GM12865 (cell line): ENCODE data around the gene SETDB1.

ENCODE experiments used
- DNase-seq: peaks from one replicate; pipeline ENCODE4 v3.0.0; 2010; ENCODE audit warnings: low read depth
- H3K4me3 ChIP-seq: 2 replicates; pipeline ENCODE4 v1.5.1; 2011; ENCODE audit warnings: mild to moderate bottlenecking, low read depth, low read length, control low read depth
- TF ChIP-seq, protein P1 (sequence below): IDR thresholded peaks from 2 replicates; pipeline ENCODE4 v1.5.1; 2011; ENCODE audit warnings: low read length, control low read depth, low read depth, inconsistent platforms; ENCODE audit not compliant: insufficient read depth; ENCODE audit errors: missing control alignments

SETDB1 gene

DNA sequence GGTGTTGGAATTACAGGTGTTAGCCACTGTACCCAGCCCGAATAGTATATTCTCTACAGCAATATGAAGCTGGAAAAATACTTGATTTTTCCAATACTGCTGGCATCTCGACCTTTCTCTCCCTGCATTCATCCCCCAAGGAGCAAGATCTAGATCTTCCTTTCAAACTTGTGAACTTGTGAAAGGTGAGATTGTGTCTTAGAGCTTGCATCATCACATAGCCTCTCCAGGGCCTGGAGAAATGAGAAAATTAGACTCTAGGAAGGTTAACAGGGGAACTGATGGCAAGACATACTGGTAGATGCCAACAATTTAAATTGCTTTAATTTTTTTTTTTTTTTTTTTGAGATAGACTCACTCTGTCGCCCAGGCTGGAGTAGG is 84.2 kb downstream of the SETDB1 start:
- TF ChIP-seq, protein P1, sequence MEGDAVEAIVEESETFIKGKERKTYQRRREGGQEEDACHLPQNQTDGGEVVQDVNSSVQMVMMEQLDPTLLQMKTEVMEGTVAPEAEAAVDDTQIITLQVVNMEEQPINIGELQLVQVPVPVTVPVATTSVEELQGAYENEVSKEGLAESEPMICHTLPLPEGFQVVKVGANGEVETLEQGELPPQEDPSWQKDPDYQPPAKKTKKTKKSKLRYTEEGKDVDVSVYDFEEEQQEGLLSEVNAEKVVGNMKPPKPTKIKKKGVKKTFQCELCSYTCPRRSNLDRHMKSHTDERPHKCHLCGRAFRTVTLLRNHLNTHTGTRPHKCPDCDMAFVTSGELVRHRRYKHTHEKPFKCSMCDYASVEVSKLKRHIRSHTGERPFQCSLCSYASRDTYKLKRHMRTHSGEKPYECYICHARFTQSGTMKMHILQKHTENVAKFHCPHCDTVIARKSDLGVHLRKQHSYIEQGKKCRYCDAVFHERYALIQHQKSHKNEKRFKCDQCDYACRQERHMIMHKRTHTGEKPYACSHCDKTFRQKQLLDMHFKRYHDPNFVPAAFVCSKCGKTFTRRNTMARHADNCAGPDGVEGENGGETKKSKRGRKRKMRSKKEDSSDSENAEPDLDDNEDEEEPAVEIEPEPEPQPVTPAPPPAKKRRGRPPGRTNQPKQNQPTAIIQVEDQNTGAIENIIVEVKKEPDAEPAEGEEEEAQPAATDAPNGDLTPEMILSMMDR = no peak
- DNase-seq = no peak
- no peak overlapping the region for H3K4me3 ChIP-seq

DNA sequence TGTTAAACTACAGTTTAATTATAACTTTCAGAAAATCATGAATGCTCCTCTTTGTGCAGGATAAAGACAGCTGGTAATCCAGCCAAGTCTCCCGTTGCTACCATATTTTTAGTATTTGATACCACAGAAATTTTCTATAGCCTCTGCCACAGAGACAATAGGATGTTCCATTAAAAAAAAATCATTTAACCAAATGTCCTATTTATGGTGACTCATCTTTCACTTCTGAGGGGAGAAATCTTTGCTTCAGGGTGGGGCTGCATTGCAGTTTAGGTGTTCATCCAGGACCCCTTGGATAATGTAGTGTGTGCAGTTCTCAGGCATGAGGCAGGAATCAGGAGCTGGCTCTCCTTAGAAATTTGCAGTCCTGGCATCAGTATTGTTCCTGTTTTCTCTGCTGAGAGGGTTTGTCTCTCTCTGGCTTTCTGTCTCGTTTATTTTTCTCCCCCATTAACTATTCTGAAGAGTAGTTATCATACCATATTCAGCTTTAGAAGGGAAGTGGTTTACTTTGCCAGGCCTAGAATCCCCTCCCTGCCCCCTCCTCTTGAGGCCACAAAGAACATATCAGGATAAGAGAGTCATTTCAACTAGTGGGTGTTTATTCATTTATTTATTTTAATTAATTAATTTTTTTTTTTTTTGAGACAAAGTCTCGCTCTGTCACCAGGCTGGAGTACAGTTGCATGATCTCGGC is 85.1 kb downstream of the SETDB1 start:
- TF ChIP-seq, protein P1 = no peak
- H3K4me3 ChIP-seq = no peak overlapping the region
- DNase-seq = no peak

DNA sequence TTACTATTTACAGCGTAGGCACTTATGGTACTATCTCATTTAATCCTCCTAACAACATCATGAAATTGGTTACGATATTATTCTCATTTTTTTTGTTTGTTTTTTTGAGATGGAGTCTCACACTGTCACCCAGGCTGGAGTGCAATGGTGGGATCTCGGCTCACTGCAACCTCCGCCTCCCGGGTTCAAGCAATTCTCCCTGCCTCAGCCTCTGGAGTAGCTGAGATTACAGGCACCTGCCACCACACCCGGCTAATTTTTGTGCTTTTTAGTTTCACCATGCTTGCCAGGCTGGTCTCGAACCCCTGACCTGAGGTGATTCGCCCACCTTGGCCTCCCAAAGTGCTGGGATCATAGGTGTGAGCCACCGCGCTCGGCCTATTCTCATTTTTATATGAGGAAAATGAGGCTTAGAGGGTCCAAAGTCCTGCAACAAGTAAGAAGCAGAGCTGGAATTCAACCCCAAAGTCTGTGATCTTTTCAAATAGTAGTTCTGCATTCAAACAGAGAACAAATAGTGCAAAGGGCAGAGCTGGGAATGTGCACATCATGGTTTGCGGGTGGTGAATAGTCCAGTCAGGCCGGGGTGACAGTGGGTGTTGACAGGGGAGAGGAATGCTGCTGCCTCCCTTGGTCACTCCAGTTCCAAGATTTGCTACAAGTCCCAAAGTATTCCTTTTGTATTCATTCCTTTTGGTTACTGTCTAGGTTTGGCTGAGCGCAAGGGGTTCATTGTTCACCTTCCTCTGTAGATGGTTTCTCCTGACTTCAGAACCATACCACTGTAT is 86.7 kb downstream of the SETDB1 start:
- DNase-seq = no peak
- no peak overlapping the region for H3K4me3 ChIP-seq

DNA sequence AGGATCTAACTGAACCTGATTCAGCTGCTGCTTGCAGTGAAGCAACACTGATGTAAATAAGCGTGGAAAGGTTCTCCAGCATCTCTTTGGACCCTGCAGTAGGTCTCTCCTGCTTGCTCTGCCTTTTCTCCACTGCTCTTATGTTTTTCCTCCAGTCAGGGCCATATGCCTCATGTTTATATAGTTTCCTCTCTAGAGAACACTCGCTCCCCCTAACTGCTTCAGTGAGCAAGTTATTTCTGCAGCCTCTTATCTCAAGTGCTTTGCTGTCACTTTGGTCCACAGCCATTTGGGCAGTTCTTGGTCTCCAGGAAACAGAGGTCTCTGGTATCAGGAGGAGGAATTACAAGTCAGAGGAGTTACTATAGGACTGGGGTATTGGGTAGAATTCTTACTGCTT is 87.4 kb downstream of the SETDB1 start:
- TF ChIP-seq, protein P1 = no peak
- H3K4me3 ChIP-seq = no peak overlapping the region
- no peak for DNase-seq

More for the DNA sequence above, 86.7 kb downstream of the SETDB1 start:
- TF ChIP-seq, protein P1 = no peak
